Hindlimb muscle (tissue), 1 donor: Measurements from ENCODE around the gene RASIP1. TPM values are rescaled to one million over a fixed set of nuclear protein-coding genes. Genes with fewer than 3 reads are reported as not detected.

Experiments used
- DNase-seq: peaks from one replicate; pipeline ENCODE4 v3.0.0-alpha.2; 2013
- polyA plus RNA-seq: library from polyadenylated mRNA; unstranded; fragments of 120-200 nt; gene quantifications from one replicate; pipeline ENCODE4 v1.2.1, GENCODE V29; 2013; ENCODE audit not compliant: insufficient read length

Gene RASIP1
- polyA plus RNA-seq, 1 donor = 32.8 TPM

GRCh38 chr19:48672994-48673393 lies 67.4 kb downstream of the RASIP1 start, which contains the start of gene NTN5:
Gene NTN5, minus strand, starts transcription at chr19:48673017. Its CDS starts 2,031 bp downstream, at chr19:48670986.
- no peak for DNase-seq

GRCh38 chr19:48671446-48671995 lies 68.9 kb downstream of the RASIP1 start:
- no peak for DNase-seq

GRCh38 chr19:48670699-48671445 lies 69.5 kb downstream of the RASIP1 start:
- no peak for DNase-seq

Other genes with a start within 250 kb of the RASIP1 start
- gene LMTK3, start 228.8 kb downstream of the RASIP1 start, polyA plus RNA-seq = 0.09 TPM
- gene SULT2B1, start 188.4 kb downstream of the RASIP1 start, polyA plus RNA-seq = 0.32 TPM
- not detected for gene SPACA4, start 133.9 kb downstream of the RASIP1 start, polyA plus RNA-seq
- 0.44 TPM for gene FAM83E, start 125.5 kb downstream of the RASIP1 start, polyA plus RNA-seq
- 1,775 TPM for gene RPL18, start 121.4 kb downstream of the RASIP1 start, polyA plus RNA-seq
- gene SPHK2, start 121.1 kb downstream of the RASIP1 start, polyA plus RNA-seq = 10.7 TPM
- 7.9 TPM for gene DBP, start 103.2 kb downstream of the RASIP1 start, polyA plus RNA-seq
- gene CA11, start 94.4 kb downstream of the RASIP1 start, polyA plus RNA-seq = 7.8 TPM
- 0.72 TPM for gene NTN5, start 67.6 kb downstream of the RASIP1 start, polyA plus RNA-seq
- gene FUT2, start 44.6 kb downstream of the RASIP1 start, polyA plus RNA-seq = 1.2 TPM
- gene MAMSTR, start 20.9 kb downstream of the RASIP1 start, polyA plus RNA-seq = 192 TPM
- 0.96 TPM for gene IZUMO1, start 6.3 kb upstream of the RASIP1 start, polyA plus RNA-seq
- 1.2 TPM for gene FUT1, start 12.0 kb upstream of the RASIP1 start, polyA plus RNA-seq
- not detected for gene FGF21, start 14.9 kb upstream of the RASIP1 start, polyA plus RNA-seq
- gene BCAT2, start 70.4 kb upstream of the RASIP1 start, polyA plus RNA-seq = 28.5 TPM
- 3.8 TPM for gene HSD17B14, start 95.9 kb upstream of the RASIP1 start, polyA plus RNA-seq
- 40.4 TPM for gene PLEKHA4, start 128.0 kb upstream of the RASIP1 start, polyA plus RNA-seq
- 59.4 TPM for gene PPP1R15A, start 131.8 kb upstream of the RASIP1 start, polyA plus RNA-seq
- not detected for gene TULP2, start 158.1 kb upstream of the RASIP1 start, polyA plus RNA-seq
- gene NUCB1, start 159.7 kb upstream of the RASIP1 start, polyA plus RNA-seq = 175 TPM
- gene DHDH, start 193.1 kb upstream of the RASIP1 start, polyA plus RNA-seq = 0.93 TPM
- 39.3 TPM for gene BAX, start 214.3 kb upstream of the RASIP1 start, polyA plus RNA-seq
- gene FTL, start 224.7 kb upstream of the RASIP1 start, polyA plus RNA-seq = 701 TPM